HG03565 (cell line): ENCODE data around the gene FMO2.

ENCODE experiments used
- ATAC-seq: cut with Tn5 transposase; IDR thresholded peaks from one replicate; pipeline ENCODE4 v1.9.1; 2021; ENCODE audit warnings: mild to moderate bottlenecking, moderate library complexity; ENCODE audit not compliant: unreplicated experiment

The FMO2 gene

GRCh38 chr1:171256940-171257606 lies 72.0 kb downstream of the FMO2 start:
- ATAC-seq, result no peak

- ATAC-seq, result no peak
Observed at GRCh38 chr1:171257607-171258076, 72.5 kb downstream of the FMO2 start.

DNA sequence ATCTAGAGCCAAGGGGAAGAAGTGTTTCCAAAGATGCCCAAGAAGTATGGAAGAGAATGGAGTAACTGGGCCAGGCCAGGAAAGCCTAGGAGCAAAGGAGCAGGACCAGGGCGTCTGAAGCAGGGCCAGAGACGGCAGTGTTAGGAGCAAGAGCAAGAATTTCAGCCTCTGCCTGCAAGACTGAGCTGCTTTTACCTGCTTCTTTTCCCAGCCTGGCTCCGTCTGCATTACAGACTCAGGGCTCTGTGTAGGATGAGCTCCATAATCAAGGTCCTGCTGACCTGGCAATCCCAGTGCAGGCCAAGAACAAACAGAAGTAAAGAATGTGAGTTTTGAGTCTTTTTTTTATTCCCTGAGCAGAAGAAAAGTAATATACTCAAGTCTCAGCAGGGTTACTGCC lies 73.3 kb downstream of the FMO2 start:
- no peak for ATAC-seq

- no peak for ATAC-seq
Observed at GRCh38 chr1:171258943-171259342, 73.8 kb downstream of the FMO2 start.
